Measurements from ENCODE around the gene PRKACA.

The PRKACA gene

GRCh38 chr19:14066134-14066533 lies 51.4 kb downstream of the PRKACA start:
- no peaks in the 10 kb centered on the region; the same call in 1 of the 2 replicates for H3K4me1 ChIP-seq (ENCODE audit: insufficient read depth, low read length)
- H3K9ac ChIP-seq (ENCODE audit: low read depth, low read length): no peak overlapping the region
- H3K36me3 ChIP-seq (ENCODE audit: insufficient read depth, low read length): no peaks in the 10 kb centered on the region
- no peaks in the 10 kb centered on the region for H3K9me3 ChIP-seq (ENCODE audit: control insufficient read depth, insufficient read depth, low read length)

GRCh38 chr19:14063105-14063504 lies 54.5 kb downstream of the PRKACA start:
- Histone ChIP-seq H3K36me3 (ENCODE audit: insufficient read depth, low read length) (no peaks in the 10 kb centered on the region), H3K4me1 (ENCODE audit: insufficient read depth, low read length) (peaks cover 6% of the 10 kb centered on the region; the same call in 1 of the 2 replicates), H3K9me3 (ENCODE audit: control insufficient read depth, insufficient read depth, low read length) (no peaks in the 10 kb centered on the region), H3K9ac (ENCODE audit: low read depth, low read length) (no peak overlapping the region)

GRCh38 chr19:14062558-14062855 lies 55.1 kb downstream of the PRKACA start:
- Histone ChIP-seq H3K36me3 (ENCODE audit: insufficient read depth, low read length) (no peaks in the 10 kb centered on the region), H3K4me1 (ENCODE audit: insufficient read depth, low read length) (peaks cover 7% of the 10 kb centered on the region; the same call in 1 of the 2 replicates), H3K9ac (ENCODE audit: low read depth, low read length) (no peak overlapping the region), H3K9me3 (ENCODE audit: control insufficient read depth, insufficient read depth, low read length) (no peaks in the 10 kb centered on the region)

DNA sequence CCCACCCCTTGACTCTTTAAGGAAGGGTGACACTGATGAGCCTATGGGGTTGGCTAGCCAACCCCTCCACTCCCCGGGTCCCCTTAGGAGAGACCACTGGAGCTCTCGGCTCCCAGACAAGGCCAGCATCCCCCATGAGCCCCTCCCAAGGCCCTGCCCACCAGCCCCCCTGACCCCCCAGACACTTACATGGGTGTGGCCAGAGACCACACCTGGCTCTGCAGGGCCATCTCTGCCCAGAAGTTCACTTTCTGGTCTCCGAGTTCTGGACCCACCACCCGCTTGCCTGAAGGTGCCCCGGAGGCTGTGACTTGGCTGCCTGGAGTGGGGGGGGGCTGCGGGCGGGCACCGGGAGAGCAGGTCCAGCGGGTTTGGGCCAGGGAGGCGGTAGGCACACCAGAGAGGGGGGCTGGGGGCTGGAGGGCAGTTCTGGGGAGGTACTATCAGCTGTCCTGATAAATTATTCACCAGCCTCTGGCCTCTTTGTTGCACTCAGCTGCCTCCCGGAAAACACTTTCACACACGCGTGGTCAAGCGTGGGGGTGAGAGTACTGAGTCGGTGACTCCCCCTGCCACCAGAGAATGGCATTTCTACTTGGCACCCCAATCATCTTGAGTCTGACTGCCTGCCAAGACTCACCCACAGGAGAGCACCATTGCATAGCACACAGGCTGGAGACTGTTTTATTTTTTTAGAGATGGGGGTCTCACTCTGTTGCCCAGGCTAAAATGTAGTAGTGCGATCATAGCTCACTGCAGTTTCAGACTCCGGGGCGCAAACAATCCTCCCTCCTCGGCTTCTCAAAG lies 55.6 kb downstream of the PRKACA start, which contains the start of gene PALM3:
PALM3 (minus strand) TSS at position 326 of the 807 bp plus-strand sequence; CDS start at position 230, 96 bp downstream.
- peaks cover 7% of the 10 kb centered on the region; the same call in 1 of the 2 replicates for H3K4me1 ChIP-seq (ENCODE audit: insufficient read depth, low read length)
- no peaks in the 10 kb centered on the region for H3K9me3 ChIP-seq (ENCODE audit: control insufficient read depth, insufficient read depth, low read length)
- no peaks in the 10 kb centered on the region for H3K36me3 ChIP-seq (ENCODE audit: insufficient read depth, low read length)
- no peak within 1 kb of the TSS for H3K9ac ChIP-seq (ENCODE audit: low read depth, low read length)

DNA sequence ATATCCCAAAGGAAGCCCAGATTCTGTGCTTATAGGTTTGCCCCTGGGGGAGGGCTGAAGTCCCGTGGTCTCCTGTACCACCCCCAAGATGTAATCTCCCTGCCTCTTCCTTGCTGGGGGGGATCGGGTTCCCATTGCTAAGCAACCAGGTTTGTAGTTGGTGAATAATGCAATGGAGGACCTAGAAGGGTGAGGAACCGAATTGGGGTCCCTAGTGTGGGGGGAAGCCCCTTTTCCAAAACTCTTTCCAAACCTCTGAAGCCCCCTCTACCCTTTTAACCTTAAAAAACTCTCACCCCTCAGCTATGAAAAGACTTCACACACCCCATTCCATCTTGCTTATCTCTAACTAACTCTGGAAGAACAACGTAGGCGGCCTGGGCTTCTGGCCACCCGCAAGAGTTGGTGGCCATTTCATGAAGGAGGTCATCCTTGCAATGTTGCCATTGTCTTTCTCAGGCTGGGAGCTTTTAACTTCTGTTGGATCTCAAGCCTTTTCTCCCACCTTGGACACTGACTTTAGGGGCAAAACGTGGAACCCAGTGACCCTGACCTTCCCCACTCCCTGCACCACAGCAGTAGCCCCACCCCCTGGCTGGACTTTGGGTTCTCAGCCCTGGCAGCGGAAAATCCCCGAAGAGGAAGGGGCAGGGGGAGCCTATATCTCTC lies 56.3 kb downstream of the PRKACA start:
- Histone ChIP-seq H3K4me1 (ENCODE audit: insufficient read depth, low read length) (peaks cover 7% of the 10 kb centered on the region; the same call in 1 of the 2 replicates), H3K9me3 (ENCODE audit: control insufficient read depth, insufficient read depth, low read length) (no peaks in the 10 kb centered on the region), H3K9ac (ENCODE audit: low read depth, low read length) (no peak overlapping the region), H3K36me3 (ENCODE audit: insufficient read depth, low read length) (no peaks in the 10 kb centered on the region)

DNA sequence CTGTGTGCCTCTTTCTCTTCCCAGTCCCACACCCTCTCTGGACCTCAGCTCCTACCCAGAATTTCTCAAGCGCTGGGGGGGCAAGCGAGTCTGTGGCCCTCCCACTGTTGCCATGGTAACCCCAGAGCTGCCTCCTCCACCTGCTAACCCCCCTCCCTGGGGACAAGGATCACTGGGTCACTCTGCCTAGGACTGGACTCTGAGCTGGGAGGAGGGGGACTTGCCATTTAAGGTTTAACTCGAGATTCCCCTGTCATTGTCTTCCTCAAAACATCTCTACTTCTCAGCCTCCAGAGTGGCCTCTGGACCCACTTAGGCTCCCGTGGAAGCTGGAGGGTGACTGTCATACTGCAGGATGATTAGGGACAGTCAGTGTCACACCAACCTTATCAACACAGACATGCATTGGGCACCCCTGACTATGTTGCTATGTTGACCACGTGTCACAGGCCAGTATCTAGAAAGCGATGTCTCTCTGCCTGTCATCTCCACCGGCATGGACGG lies 57.9 kb downstream of the PRKACA start:
- Histone ChIP-seq H3K9ac (ENCODE audit: low read depth, low read length) (no peak overlapping the region), H3K36me3 (ENCODE audit: insufficient read depth, low read length) (no peaks in the 10 kb centered on the region), H3K4me1 (ENCODE audit: insufficient read depth, low read length) (peaks cover 7% of the 10 kb centered on the region; the same call in 1 of the 2 replicates), H3K9me3 (ENCODE audit: control insufficient read depth, insufficient read depth, low read length) (no peaks in the 10 kb centered on the region)

GRCh38 chr19:14059093-14059480 lies 58.5 kb downstream of the PRKACA start:
- H3K9me3 ChIP-seq (ENCODE audit: control insufficient read depth, insufficient read depth, low read length): no peaks in the 10 kb centered on the region
- H3K9ac ChIP-seq (ENCODE audit: low read depth, low read length): peak overlapping the region; percentile 48; the same call in 1 of the 2 replicates
- peaks cover 7% of the 10 kb centered on the region; the same call in 1 of the 2 replicates for H3K4me1 ChIP-seq (ENCODE audit: insufficient read depth, low read length)

DNA sequence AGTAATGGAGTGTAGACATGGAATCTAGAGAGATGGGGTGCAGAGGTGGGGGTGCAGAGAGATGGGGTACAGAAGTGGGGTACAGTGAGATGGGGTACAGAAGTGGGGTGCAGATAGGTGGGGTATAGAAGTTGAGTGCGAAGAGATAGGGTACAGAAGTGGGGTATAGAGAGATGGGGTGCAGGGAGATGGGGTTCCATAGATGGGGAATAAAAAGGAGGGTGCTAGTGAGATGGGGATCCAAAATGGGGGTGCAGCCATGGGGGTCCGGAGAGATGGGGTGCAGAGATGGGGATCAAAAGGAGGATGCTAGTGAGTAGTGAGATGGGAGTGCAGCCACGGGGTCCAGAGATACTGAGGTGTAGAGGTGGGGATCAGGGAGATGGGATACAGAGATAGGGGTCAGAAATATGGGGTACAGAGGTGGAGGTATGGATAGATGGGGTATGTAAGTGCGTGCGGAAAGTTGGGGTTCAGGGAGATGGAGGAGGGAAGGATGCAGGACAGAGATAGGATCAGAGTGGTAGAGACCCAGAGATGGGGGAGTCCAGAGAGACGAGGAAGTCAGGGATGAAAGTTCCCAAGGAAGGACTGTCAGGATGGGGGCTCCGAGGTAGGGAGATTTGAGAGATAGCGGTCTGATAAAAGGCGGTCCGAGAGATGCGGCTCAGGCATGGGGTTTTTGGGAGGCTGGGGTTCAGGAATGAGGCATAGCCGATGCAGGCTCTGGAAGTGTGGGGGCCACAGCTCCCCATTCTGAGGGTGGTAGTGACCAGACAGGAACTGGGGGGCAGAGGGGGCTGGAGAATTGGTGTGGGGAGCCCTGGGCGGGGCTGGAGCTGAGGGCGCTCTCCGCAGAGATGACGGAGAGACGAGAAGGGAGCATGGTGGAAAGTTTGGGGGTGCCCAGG lies 59.1 kb downstream of the PRKACA start:
- Histone ChIP-seq H3K36me3 (ENCODE audit: insufficient read depth, low read length) (no peaks in the 10 kb centered on the region), H3K4me1 (ENCODE audit: insufficient read depth, low read length) (peaks cover 7% of the 10 kb centered on the region; the same call in 1 of the 2 replicates), H3K9ac (ENCODE audit: low read depth, low read length) (peak overlapping the region; percentile 48; the same call in 1 of the 2 replicates), H3K9me3 (ENCODE audit: control insufficient read depth, insufficient read depth, low read length) (no peaks in the 10 kb centered on the region)

More at GRCh38 chr19:14059093-14059480, 58.5 kb downstream of the PRKACA start:
- no peaks in the 10 kb centered on the region for H3K36me3 ChIP-seq (ENCODE audit: insufficient read depth, low read length)

- no peaks in the 10 kb centered on the region for H3K9me3 ChIP-seq (ENCODE audit: control insufficient read depth, insufficient read depth, low read length)
- H3K4me1 ChIP-seq (ENCODE audit: insufficient read depth, low read length): peaks cover 7% of the 10 kb centered on the region; the same call in 1 of the 2 replicates
- H3K9ac ChIP-seq (ENCODE audit: low read depth, low read length): peak overlapping the region; percentile 60
Measured at GRCh38 chr19:14056741-14057356, 60.7 kb downstream of the PRKACA start.

GRCh38 chr19:14056069-14056666 lies 61.4 kb downstream of the PRKACA start:
- peaks cover 7% of the 10 kb centered on the region; the same call in 1 of the 2 replicates for H3K4me1 ChIP-seq (ENCODE audit: insufficient read depth, low read length)
- no peak overlapping the region for H3K9ac ChIP-seq (ENCODE audit: low read depth, low read length)
- no peaks in the 10 kb centered on the region for H3K36me3 ChIP-seq (ENCODE audit: insufficient read depth, low read length)
- no peaks in the 10 kb centered on the region for H3K9me3 ChIP-seq (ENCODE audit: control insufficient read depth, insufficient read depth, low read length)

More at GRCh38 chr19:14056741-14057356, 60.7 kb downstream of the PRKACA start:
- H3K36me3 ChIP-seq (ENCODE audit: insufficient read depth, low read length): no peaks in the 10 kb centered on the region

- no peaks in the 10 kb centered on the region for H3K9me3 ChIP-seq (ENCODE audit: control insufficient read depth, insufficient read depth, low read length)
- no peak overlapping the region for H3K9ac ChIP-seq (ENCODE audit: low read depth, low read length)
- H3K36me3 ChIP-seq (ENCODE audit: insufficient read depth, low read length): no peaks in the 10 kb centered on the region
- H3K4me1 ChIP-seq (ENCODE audit: insufficient read depth, low read length): peaks cover 7% of the 10 kb centered on the region; the same call in 1 of the 2 replicates
Measured at GRCh38 chr19:14055396-14055795, 62.2 kb downstream of the PRKACA start.

DNA sequence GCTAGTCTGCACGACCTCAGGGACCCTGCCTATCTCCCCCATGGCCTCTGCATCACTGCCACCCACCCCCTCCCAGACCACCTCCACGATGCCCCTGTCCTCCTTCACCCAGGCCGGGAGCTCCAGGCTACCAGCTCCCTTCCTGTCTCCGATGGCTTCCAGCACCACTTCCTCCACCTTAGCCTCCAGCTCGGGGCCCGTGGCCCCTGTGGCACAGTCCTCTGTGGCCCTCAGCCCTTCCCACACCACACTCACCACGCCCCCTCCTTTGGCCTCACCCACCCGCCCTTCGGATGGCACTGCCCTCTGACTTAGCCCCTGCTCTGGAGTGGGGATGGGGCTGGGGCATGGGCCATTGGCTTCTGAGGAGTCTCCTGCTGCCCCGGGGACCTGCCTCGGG lies 62.8 kb downstream of the PRKACA start:
- no peaks in the 10 kb centered on the region for H3K9me3 ChIP-seq (ENCODE audit: control insufficient read depth, insufficient read depth, low read length)
- H3K36me3 ChIP-seq (ENCODE audit: insufficient read depth, low read length): no peaks in the 10 kb centered on the region
- no peak overlapping the region for H3K9ac ChIP-seq (ENCODE audit: low read depth, low read length)
- H3K4me1 ChIP-seq (ENCODE audit: insufficient read depth, low read length): peaks cover 7% of the 10 kb centered on the region; the same call in 1 of the 2 replicates

DNA sequence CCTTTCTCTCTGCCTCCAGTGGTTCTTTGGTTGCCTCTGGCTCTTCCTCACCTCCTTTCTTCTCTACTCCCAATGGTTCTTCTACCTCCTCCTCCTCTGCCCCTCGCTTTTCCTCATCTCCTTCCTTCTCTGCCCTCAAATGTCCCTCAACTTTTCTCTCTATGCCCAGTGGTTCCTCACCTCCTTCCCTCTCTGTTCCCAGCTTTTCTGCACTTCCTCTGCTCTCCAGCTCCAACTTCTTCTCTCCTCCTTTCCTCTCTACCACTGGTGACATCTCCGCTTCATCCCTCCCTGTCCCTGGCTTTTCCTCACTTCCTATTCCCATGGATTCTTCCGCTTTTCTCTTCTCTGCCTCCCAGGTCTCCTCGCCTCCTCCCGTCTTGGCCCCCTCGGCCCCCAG lies 63.5 kb downstream of the PRKACA start:
- H3K36me3 ChIP-seq (ENCODE audit: insufficient read depth, low read length): no peaks in the 10 kb centered on the region
- H3K9me3 ChIP-seq (ENCODE audit: control insufficient read depth, insufficient read depth, low read length): no peaks in the 10 kb centered on the region
- H3K4me1 ChIP-seq (ENCODE audit: insufficient read depth, low read length): peaks cover 7% of the 10 kb centered on the region; the same call in 1 of the 2 replicates
- no peak overlapping the region for H3K9ac ChIP-seq (ENCODE audit: low read depth, low read length)
